ENCODE results near the gene PPP2R3A. TPM values are rescaled to one million over a fixed set of nuclear protein-coding genes. Genes with fewer than 3 reads are reported as not detected.

Gene PPP2R3A
- total and polyA plus RNA-seq, 2 donors (not counting 1 experiment from before 2014, with no cell fraction given): 17.5 to 18.3 TPM

DNA sequence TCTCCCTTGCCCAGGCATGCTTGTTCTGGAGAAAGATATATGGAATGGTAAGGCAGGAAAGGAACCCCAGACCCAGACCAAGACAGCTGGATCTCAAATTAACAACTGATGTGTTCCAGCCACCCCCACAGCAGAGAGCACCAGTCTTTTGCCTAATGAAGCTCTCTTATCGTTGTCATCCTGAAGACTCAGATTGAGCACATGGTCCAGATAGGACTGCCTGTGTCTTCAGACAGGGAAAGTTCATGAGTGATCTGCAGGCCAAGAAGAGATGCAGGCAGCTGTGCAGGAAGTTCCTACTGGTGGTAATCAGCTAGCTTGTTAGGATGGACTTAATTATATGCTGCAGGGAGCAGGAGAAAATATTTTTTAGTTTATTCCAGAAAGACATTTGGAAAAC is 53.3 kb downstream of the PPP2R3A start:
- Histone ChIP-seq H4K20me1 (ENCODE audit: control insufficient read depth, extremely low read depth, insufficient read depth, low read length) (no peaks in the 10 kb centered on the region), H3K4me2 (ENCODE audit: extremely low read depth, insufficient read depth, low read length) (no peak overlapping the region), H3K27ac (ENCODE audit: insufficient read depth, low read length) (peak overlapping the region; percentile 7), H3K9ac (ENCODE audit: insufficient read depth, low read length) (no peak overlapping the region), H3K36me3 (ENCODE audit: control insufficient read depth, insufficient read depth, low read length) (no peaks in the 10 kb centered on the region), H3K79me2 (ENCODE audit: control insufficient read depth, insufficient read depth, low read length) (peaks cover 25% of the 10 kb centered on the region), H2AFZ (ENCODE audit: low read length) (peak overlapping the region; percentile 25), H3K9me3 (ENCODE audit: control insufficient read depth, insufficient read depth, low read depth, low read length) (no peaks in the 10 kb centered on the region), H3K4me3 (replicated peaks in 1 of 4; ENCODE audit: control extremely low read depth in 1 of 4, insufficient read depth in 1 of 4, low read depth in 3 of 4, low read length in 4 of 4) (no peak overlapping the region), H3K4me1 (ENCODE audit: control insufficient read depth, extremely low read depth, insufficient read depth, low read length) (peaks cover 10% of the 10 kb centered on the region), H3K27me3 (ENCODE audit: control insufficient read depth, insufficient read depth, low read length) (no peaks in the 10 kb centered on the region)
- no peak for DNase-seq (ENCODE audit: low read depth in 2 of 2)
- TF ChIP-seq, protein P1, sequence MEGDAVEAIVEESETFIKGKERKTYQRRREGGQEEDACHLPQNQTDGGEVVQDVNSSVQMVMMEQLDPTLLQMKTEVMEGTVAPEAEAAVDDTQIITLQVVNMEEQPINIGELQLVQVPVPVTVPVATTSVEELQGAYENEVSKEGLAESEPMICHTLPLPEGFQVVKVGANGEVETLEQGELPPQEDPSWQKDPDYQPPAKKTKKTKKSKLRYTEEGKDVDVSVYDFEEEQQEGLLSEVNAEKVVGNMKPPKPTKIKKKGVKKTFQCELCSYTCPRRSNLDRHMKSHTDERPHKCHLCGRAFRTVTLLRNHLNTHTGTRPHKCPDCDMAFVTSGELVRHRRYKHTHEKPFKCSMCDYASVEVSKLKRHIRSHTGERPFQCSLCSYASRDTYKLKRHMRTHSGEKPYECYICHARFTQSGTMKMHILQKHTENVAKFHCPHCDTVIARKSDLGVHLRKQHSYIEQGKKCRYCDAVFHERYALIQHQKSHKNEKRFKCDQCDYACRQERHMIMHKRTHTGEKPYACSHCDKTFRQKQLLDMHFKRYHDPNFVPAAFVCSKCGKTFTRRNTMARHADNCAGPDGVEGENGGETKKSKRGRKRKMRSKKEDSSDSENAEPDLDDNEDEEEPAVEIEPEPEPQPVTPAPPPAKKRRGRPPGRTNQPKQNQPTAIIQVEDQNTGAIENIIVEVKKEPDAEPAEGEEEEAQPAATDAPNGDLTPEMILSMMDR (conservative IDR thresholded peaks at IDR 0.05 in 1 of 2, IDR thresholded peaks at IDR 0.05 in 1 of 2; ENCODE audit: low read depth in 1 of 2, low read length in 2 of 2): no peak
- TF ChIP-seq EZH2 (IDR thresholded peaks at IDR 0.05; ENCODE audit: low read length, missing control alignments): no peak

DNA sequence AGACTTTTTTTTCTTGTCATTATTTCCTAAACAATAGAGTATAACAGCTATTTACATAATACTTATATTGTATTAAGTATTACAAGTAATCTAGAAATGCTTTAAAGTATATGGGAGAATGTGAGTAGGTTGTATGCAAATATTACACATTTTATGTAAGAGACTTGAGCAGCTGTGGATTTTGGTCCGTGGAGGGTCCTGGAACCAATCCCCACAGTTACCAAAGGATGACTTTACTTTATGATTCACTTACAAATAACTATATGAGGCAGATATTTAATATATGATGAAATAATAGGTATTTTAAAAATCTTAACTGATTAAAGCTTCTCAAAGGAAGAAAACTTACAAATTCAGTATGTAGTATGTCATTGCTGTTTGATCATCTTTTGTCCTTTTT is 56.3 kb downstream of the PPP2R3A start:
- H3K27ac ChIP-seq (ENCODE audit: insufficient read depth, low read length): no peak overlapping the region
- no peaks in the 10 kb centered on the region for H3K27me3 ChIP-seq (ENCODE audit: control insufficient read depth, insufficient read depth, low read length)
- no peak overlapping the region for H3K9ac ChIP-seq (ENCODE audit: insufficient read depth, low read length)
- peaks cover 23% of the 10 kb centered on the region for H3K79me2 ChIP-seq (ENCODE audit: control insufficient read depth, insufficient read depth, low read length)
- no peaks in the 10 kb centered on the region for H3K9me3 ChIP-seq (ENCODE audit: control insufficient read depth, insufficient read depth, low read depth, low read length)
- no peaks in the 10 kb centered on the region for H3K36me3 ChIP-seq (ENCODE audit: control insufficient read depth, insufficient read depth, low read length)
- DNase-seq (ENCODE audit: low read depth in 2 of 2): peak in 1 of 2 donors; percentile 53
- H3K4me3 ChIP-seq (replicated peaks in 1 of 4; ENCODE audit: control extremely low read depth in 1 of 4, insufficient read depth in 1 of 4, low read depth in 3 of 4, low read length in 4 of 4): no peak overlapping the region
- TF ChIP-seq, protein P1 (conservative IDR thresholded peaks at IDR 0.05 in 1 of 2, IDR thresholded peaks at IDR 0.05 in 1 of 2; ENCODE audit: low read depth in 1 of 2, low read length in 2 of 2): no peak
- no peak for TF ChIP-seq EZH2 (IDR thresholded peaks at IDR 0.05; ENCODE audit: low read length, missing control alignments)
- peaks cover 10% of the 10 kb centered on the region for H3K4me1 ChIP-seq (ENCODE audit: control insufficient read depth, extremely low read depth, insufficient read depth, low read length)
- no peak overlapping the region for H2AFZ ChIP-seq (ENCODE audit: low read length)
- no peaks in the 10 kb centered on the region for H4K20me1 ChIP-seq (ENCODE audit: control insufficient read depth, extremely low read depth, insufficient read depth, low read length)
- H3K4me2 ChIP-seq (ENCODE audit: extremely low read depth, insufficient read depth, low read length): no peak overlapping the region

DNA sequence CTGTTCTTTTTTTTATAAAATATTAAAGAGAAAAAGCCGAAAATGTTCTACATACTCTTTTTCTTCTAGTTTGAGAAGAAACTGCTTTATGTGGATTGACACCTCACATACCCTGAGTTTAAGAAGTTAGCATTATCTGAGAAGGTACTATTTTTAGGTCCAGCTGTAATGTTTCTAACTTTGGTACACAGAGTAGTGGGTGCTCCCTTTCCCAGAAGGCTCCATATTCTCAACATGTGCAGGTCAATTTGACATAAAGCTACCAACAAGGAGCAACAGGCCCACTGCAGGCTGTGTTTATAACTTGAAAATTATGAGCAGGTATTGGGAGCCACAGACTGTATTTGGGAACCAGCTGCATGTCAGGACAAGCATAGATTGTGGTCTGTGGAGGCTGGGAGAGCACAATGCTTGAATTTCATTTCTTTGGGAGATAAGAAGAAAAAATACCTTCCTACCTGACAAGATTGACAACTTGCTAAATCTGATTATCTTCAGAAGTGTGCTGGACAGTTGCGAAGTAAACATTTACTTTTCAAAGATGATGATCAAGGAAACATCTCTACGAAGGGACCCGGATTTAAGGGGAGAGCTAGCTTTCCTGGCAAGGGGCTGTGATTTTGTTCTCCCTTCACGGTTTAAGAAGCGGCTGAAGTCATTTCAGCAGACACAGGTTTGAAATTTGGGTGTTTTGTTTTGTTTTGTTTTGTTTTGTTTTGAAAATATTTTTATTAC is 57.2 kb downstream of the PPP2R3A start:
- Histone ChIP-seq H3K9ac (ENCODE audit: insufficient read depth, low read length) (no peak overlapping the region), H3K36me3 (ENCODE audit: control insufficient read depth, insufficient read depth, low read length) (no peaks in the 10 kb centered on the region), H4K20me1 (ENCODE audit: control insufficient read depth, extremely low read depth, insufficient read depth, low read length) (no peaks in the 10 kb centered on the region), H3K27ac (ENCODE audit: insufficient read depth, low read length) (no peak overlapping the region), H3K79me2 (ENCODE audit: control insufficient read depth, insufficient read depth, low read length) (peaks cover 23% of the 10 kb centered on the region), H3K4me1 (ENCODE audit: control insufficient read depth, extremely low read depth, insufficient read depth, low read length) (peaks cover 10% of the 10 kb centered on the region), H3K27me3 (ENCODE audit: control insufficient read depth, insufficient read depth, low read length) (no peaks in the 10 kb centered on the region), H3K4me2 (ENCODE audit: extremely low read depth, insufficient read depth, low read length) (no peak overlapping the region), H3K4me3 (replicated peaks in 1 of 4; ENCODE audit: control extremely low read depth in 1 of 4, insufficient read depth in 1 of 4, low read depth in 3 of 4, low read length in 4 of 4) (no peak overlapping the region), H3K9me3 (ENCODE audit: control insufficient read depth, insufficient read depth, low read depth, low read length) (no peaks in the 10 kb centered on the region), H2AFZ (ENCODE audit: low read length) (no peak overlapping the region)
- TF ChIP-seq, protein P1 (conservative IDR thresholded peaks at IDR 0.05 in 1 of 2, IDR thresholded peaks at IDR 0.05 in 1 of 2; ENCODE audit: low read depth in 1 of 2, low read length in 2 of 2): no peak
- TF ChIP-seq EZH2 (IDR thresholded peaks at IDR 0.05; ENCODE audit: low read length, missing control alignments): no peak
- DNase-seq (ENCODE audit: low read depth in 2 of 2): no peak

Measured in fibroblast of lung (primary cell).